GM12891 (cell line): ENCODE results near the gene STX10.

Experiments used
- PAX5 ChIP-seq: IDR thresholded peaks from 2 replicates; pipeline ENCODE4 v1.6.1; 2011; ENCODE audit warnings: low read length, moderate library complexity, mild to moderate bottlenecking; ENCODE audit not compliant: insufficient read depth, severe bottlenecking
- POLR2A ChIP-seq: IDR thresholded peaks from 2 replicates; pipeline ENCODE4 v1.6.1; 2011; ENCODE audit warnings: low read depth, low read length, control low read depth
- POLR2AphosphoS5 ChIP-seq: IDR thresholded peaks from 2 replicates; pipeline ENCODE4 v1.6.1; 2011; ENCODE audit warnings: low read depth, low read length, control low read depth
- POU2F2 ChIP-seq: IDR thresholded peaks from 2 replicates; pipeline ENCODE4 v1.6.1; 2011; ENCODE audit warnings: low read depth, mild to moderate bottlenecking, control low read depth, low read length, moderate library complexity
- TAF1 ChIP-seq: IDR thresholded peaks from 2 replicates; pipeline ENCODE4 v1.6.1; 2011; ENCODE audit warnings: low read depth, low read length, control low read depth

DNA sequence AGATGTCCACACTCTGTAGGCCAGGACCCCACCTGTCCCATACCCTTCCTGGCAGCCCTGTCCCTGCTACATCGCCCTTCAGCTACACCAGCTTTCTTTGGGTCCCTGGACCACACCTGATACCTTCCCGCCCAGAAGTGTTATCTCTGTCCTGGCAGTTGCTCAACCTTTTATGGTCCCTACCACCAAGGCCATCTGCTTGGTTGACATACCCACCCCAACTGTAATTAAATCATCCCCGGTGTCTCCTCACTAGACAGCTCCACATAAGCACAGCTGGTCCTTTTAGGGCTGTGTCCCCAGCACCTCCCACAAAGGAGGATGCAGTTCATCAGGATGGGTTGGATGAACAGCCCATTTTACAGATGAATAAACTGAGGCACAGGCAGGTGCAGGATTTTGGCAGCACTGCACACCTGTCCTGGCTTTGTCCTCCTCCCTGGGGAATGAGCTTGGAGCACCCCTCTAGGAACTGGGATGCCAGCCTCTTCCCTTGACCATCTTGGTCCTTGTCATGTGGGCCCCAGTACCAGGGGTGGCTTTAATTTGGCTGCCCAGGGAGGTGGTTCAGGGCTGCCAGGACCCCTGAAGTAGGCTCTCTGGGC lies 19.2 kb downstream of the STX10 start:
- no peak for TF ChIP-seq POLR2A
- TF ChIP-seq POU2F2 = no peak
- no peak for TF ChIP-seq POLR2AphosphoS5
- no peak for TF ChIP-seq TAF1
- TF ChIP-seq PAX5 = no peak
